Astrocyte of the cerebellum (primary cell): ENCODE measurements around the gene TPP1.

Experiments
- DNase-seq: peaks from one replicate; pipeline ENCODE4 v3.0.0-alpha.2; 2011; ENCODE audit warnings: low read depth
- H3K4me3 ChIP-seq: 2 replicates; pipeline ENCODE4 v1.5.1; 2011; ENCODE audit warnings: mild to moderate bottlenecking, low read depth, low read length, moderate library complexity
- CTCF ChIP-seq: IDR thresholded peaks from 2 replicates; pipeline ENCODE4 v1.5.1; 2012; ENCODE audit warnings: low read length, low read depth, moderate library complexity, mild to moderate bottlenecking; ENCODE audit errors: missing control alignments
- in situ Hi-C: cut with HindIII; loops from 2 replicates; pipeline ENCODE4 v1.10.0; 2017; ENCODE audit warnings: low sequenced_read_pairs

TPP1 gene

GRCh38 chr11:6625156-6625831 is 6.1 kb upstream of the TPP1 start:
- no peak overlapping the region for H3K4me3 ChIP-seq
- no peak for TF ChIP-seq CTCF
- DNase-seq = no peak
- in situ Hi-C loops = no loop called here

GRCh38 chr11:6623391-6624363 is 4.5 kb upstream of the TPP1 start:
- no peak for DNase-seq
- in situ Hi-C loops = no loop called here

GRCh38 chr11:6622261-6623171 is 3.3 kb upstream of the TPP1 start:
- no peak for TF ChIP-seq CTCF

More at GRCh38 chr11:6623391-6624363, 4.5 kb upstream of the TPP1 start:
- H3K4me3 ChIP-seq = no peak overlapping the region
- TF ChIP-seq CTCF = no peak

GRCh38 chr11:6621711-6622211 is 2.5 kb upstream of the TPP1 start:
- TF ChIP-seq CTCF = no peak
- no peak overlapping the region for H3K4me3 ChIP-seq
- DNase-seq = no peak
- in situ Hi-C loops = no loop called here

More at GRCh38 chr11:6622261-6623171, 3.3 kb upstream of the TPP1 start:
- H3K4me3 ChIP-seq = no peak overlapping the region
- DNase-seq = no peak
- in situ Hi-C loops = no loop called here

GRCh38 chr11:6620636-6621035 is 1.4 kb upstream of the TPP1 start:
- no peak for TF ChIP-seq CTCF
- in situ Hi-C loops = no loop called here
- no peak overlapping the region for H3K4me3 ChIP-seq
- no peak for DNase-seq
